Measurements from ENCODE around the gene MACROD2.
"Not testable (repeated sequence)": the region's sequence is repeated elsewhere in the genome, so short reads cannot be mapped to it uniquely, and the experiment has no call there.

MACROD2 gene

DNA sequence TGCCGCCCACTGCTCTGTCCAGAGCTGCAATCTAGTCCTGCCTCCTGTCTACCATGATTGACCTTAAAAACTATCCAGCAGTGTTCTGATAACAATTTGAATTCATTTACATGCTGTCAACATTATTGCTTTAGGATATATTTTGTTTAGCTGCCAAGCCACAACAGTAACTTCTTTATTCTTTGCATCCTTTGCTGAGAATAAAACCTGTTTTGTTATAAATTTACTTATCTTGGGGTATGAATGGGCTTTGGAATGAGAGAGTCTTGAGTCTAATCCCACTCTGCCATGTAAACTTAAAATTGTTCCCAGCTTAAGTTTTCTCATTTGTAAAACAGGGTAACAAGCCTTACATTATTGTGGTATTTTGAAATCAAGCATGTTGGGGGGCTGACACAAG, 225.7 kb downstream of the MACROD2 start (continued):
- TF ChIP-seq, protein P1, sequence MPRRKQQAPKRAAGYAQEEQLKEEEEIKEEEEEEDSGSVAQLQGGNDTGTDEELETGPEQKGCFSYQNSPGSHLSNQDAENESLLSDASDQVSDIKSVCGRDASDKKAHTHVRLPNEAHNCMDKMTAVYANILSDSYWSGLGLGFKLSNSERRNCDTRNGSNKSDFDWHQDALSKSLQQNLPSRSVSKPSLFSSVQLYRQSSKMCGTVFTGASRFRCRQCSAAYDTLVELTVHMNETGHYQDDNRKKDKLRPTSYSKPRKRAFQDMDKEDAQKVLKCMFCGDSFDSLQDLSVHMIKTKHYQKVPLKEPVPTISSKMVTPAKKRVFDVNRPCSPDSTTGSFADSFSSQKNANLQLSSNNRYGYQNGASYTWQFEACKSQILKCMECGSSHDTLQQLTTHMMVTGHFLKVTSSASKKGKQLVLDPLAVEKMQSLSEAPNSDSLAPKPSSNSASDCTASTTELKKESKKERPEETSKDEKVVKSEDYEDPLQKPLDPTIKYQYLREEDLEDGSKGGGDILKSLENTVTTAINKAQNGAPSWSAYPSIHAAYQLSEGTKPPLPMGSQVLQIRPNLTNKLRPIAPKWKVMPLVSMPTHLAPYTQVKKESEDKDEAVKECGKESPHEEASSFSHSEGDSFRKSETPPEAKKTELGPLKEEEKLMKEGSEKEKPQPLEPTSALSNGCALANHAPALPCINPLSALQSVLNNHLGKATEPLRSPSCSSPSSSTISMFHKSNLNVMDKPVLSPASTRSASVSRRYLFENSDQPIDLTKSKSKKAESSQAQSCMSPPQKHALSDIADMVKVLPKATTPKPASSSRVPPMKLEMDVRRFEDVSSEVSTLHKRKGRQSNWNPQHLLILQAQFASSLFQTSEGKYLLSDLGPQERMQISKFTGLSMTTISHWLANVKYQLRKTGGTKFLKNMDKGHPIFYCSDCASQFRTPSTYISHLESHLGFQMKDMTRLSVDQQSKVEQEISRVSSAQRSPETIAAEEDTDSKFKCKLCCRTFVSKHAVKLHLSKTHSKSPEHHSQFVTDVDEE (CRISPR knock-in tag; IDR thresholded peaks at IDR 0.05): no peak
- no peak for TF ChIP-seq PATZ1 (CRISPR knock-in tag; IDR thresholded peaks at IDR 0.05; ENCODE audit: borderline replicate concordance)
- no peak for TF ChIP-seq ESRRG (CRISPR knock-in tag; IDR thresholded peaks at IDR 0.05)
- no peak for TF ChIP-seq TOX (CRISPR knock-in tag; IDR thresholded peaks at IDR 0.05; ENCODE audit: borderline replicate concordance)

DNA sequence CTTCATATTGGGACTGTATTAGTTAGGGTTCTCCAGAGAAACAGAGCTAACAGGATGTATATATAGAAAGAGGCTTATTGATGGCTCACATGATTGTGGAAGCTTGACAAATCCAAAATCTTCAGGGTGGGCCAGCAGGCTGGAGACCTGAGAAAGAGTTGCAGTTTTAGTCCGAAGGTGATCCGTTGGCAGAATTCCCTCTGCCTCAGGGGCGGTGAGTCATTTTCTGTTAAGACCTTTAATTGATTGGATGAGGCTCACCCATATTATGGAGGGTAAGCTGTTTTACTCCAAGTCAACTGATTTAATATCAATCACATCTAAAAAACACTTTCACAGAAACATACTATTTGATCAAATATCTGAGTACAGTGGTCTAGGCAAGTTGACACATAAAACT, 228.5 kb downstream of the MACROD2 start:
- no peak for ATAC-seq
- TF ChIP-seq TOX (CRISPR knock-in tag; IDR thresholded peaks at IDR 0.05; ENCODE audit: borderline replicate concordance) (no peak), ZNF565 (CRISPR knock-in tag; conservative IDR thresholded peaks at IDR 0.05; ENCODE audit: low read depth) (no peak), RARB (CRISPR knock-in tag; IDR thresholded peaks at IDR 0.05) (no peak), PPARA (CRISPR knock-in tag; IDR thresholded peaks at IDR 0.05; ENCODE audit: borderline replicate concordance) (no peak), ARNTL (CRISPR knock-in tag; IDR thresholded peaks at IDR 0.05; ENCODE audit: borderline replicate concordance, low read depth) (no peak), TCF4 (CRISPR knock-in tag; IDR thresholded peaks at IDR 0.05; ENCODE audit: borderline replicate concordance) (no peak)
- TF ChIP-seq, protein P1 (CRISPR knock-in tag; IDR thresholded peaks at IDR 0.05): no peak
- TF ChIP-seq, protein P2, sequence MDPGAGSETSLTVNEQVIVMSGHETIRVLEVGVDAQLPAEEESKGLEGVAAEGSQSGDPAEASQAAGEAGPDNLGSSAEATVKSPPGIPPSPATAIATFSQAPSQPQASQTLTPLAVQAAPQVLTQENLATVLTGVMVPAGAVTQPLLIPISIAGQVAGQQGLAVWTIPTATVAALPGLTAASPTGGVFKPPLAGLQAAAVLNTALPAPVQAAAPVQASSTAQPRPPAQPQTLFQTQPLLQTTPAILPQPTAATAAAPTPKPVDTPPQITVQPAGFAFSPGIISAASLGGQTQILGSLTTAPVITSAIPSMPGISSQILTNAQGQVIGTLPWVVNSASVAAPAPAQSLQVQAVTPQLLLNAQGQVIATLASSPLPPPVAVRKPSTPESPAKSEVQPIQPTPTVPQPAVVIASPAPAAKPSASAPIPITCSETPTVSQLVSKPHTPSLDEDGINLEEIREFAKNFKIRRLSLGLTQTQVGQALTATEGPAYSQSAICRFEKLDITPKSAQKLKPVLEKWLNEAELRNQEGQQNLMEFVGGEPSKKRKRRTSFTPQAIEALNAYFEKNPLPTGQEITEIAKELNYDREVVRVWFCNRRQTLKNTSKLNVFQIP (CRISPR knock-in tag; IDR thresholded peaks at IDR 0.05; ENCODE audit: borderline replicate concordance, low read depth): no peak

- ATAC-seq: not testable (repeated sequence)
Measured at GRCh38 chr20:14226051-14227049, 231.0 kb downstream of the MACROD2 start.

DNA sequence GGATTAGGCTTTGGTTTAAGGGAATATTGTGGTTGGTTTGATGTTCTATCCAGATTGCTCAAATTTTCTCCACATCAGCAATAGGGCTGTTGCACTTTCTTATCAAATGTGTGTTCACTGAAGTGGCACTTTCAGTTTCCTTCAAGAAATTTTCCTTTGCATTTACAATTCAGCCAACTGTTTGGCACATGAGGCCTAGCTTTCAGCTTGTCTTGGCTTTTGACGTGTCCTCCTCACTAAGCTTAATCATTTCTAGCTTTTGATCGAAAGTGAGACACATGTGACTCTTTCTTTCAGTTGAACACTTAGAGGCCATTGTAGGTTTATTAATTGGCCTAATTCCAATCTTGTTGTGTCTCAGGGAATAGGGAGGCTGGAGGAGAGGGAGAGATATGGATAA, 237.3 kb downstream of the MACROD2 start:
- TF ChIP-seq OSR1 (CRISPR knock-in tag; IDR thresholded peaks at IDR 0.05) (no peak), ZFP3 (CRISPR knock-in tag; IDR thresholded peaks at IDR 0.05) (no peak), PATZ1 (CRISPR knock-in tag; IDR thresholded peaks at IDR 0.05; ENCODE audit: borderline replicate concordance) (no peak), ESRRG (CRISPR knock-in tag; IDR thresholded peaks at IDR 0.05) (no peak), ARNTL (CRISPR knock-in tag; IDR thresholded peaks at IDR 0.05; ENCODE audit: borderline replicate concordance, low read depth) (no peak), CSDC2 (CRISPR knock-in tag; IDR thresholded peaks at IDR 0.05) (no peak), ZNF8 (CRISPR knock-in tag; IDR thresholded peaks at IDR 0.05) (no peak)
- TF ChIP-seq, protein P3, sequence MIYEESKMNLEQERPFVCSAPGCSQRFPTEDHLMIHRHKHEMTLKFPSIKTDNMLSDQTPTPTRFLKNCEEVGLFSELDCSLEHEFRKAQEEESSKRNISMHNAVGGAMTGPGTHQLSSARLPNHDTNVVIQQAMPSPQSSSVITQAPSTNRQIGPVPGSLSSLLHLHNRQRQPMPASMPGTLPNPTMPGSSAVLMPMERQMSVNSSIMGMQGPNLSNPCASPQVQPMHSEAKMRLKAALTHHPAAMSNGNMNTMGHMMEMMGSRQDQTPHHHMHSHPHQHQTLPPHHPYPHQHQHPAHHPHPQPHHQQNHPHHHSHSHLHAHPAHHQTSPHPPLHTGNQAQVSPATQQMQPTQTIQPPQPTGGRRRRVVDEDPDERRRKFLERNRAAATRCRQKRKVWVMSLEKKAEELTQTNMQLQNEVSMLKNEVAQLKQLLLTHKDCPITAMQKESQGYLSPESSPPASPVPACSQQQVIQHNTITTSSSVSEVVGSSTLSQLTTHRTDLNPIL (CRISPR knock-in tag; IDR thresholded peaks at IDR 0.05; ENCODE audit: low read depth): no peak
- ATAC-seq: no peak
